IMR-90 (cell line): ENCODE results near the gene PREP. TPM values are rescaled to one million over a fixed set of nuclear protein-coding genes. Genes with fewer than 3 reads are reported as not detected.

ENCODE experiments used
- ATAC-seq: fragments of 200-7000 bp; cut with Tn5 transposase; 2 replicates; pipeline ENCODE4 v1.9.1; 2020; ENCODE audit warnings: low read depth, mild to moderate bottlenecking, moderate library complexity
- BruUV-seq: library from RNA; stranded (reverse); fragments of 400-500 nt; replicated peaks from 2 replicates; lab custom pipeline; 2021; lab: Mats Ljungman, UMichigan
- CTCF ChIA-PET: fragments of 300-600 bp; formaldehyde crosslinking; extraction: SDS; loops from one replicate; lab custom pipeline; 2021; ENCODE audit warnings: antibody characterized with exemption; lab: Yijun Ruan, JAX
- POLR2A ChIA-PET: fragments of 300-600 bp; sonication (Branson Sonifier 250); formaldehyde crosslinking; loops from one replicate; lab custom pipeline; 2022; ENCODE audit warnings: antibody characterized with exemption; ENCODE audit not compliant: unreplicated experiment; lab: Charles Lee
- DNase-seq: peaks from one replicate; pipeline ENCODE4 v3.0.0; 2013
- H2AFZ ChIP-seq: replicated peaks from 2 replicates; pipeline ENCODE3; 2013; ENCODE audit warnings: low read length, mild to moderate bottlenecking; ENCODE audit not compliant: poor library complexity
- H2AK5ac ChIP-seq: 2 replicates; pipeline ENCODE4 v1.6.1; 2013; ENCODE audit warnings: low read depth, low read length, inconsistent platforms
- H2AK9ac ChIP-seq: replicated peaks from 2 replicates; pipeline ENCODE3; 2013; ENCODE audit warnings: mild to moderate bottlenecking, low read depth, low read length, moderate library complexity; ENCODE audit not compliant: poor library complexity
- H2BK120ac ChIP-seq: 2 replicates; pipeline ENCODE4 v1.6.1; 2013; ENCODE audit warnings: low read depth, low read length, inconsistent platforms
- H2BK15ac ChIP-seq: 3 replicates; pipeline ENCODE4 v1.6.1; 2013; ENCODE audit warnings: low read depth, low read length, inconsistent platforms
- H2BK20ac ChIP-seq: 2 replicates; pipeline ENCODE4 v1.6.1; 2013; ENCODE audit warnings: low read depth, mild to moderate bottlenecking, inconsistent platforms, low read length, moderate library complexity
- H2BK5ac ChIP-seq: 2 replicates; pipeline ENCODE4 v1.6.1; 2013; ENCODE audit warnings: mild to moderate bottlenecking, low read depth, low read length, inconsistent platforms; ENCODE audit not compliant: poor library complexity, severe bottlenecking
- H3K14ac ChIP-seq: replicated peaks from 2 replicates; pipeline ENCODE4 v1.6.1; 2013; ENCODE audit warnings: low read depth, low read length, inconsistent platforms
- H3K18ac ChIP-seq: 2 replicates; pipeline ENCODE4 v1.6.1; 2013; ENCODE audit warnings: low read depth, low read length, control low read depth
- H3K23ac ChIP-seq: 2 replicates; pipeline ENCODE4 v1.6.1; 2013; ENCODE audit warnings: low read depth, low read length, inconsistent platforms
- H3K27ac ChIP-seq: 2 replicates; pipeline ENCODE4 v1.5.1; 2013; ENCODE audit warnings: mild to moderate bottlenecking, control low read depth, low read length; ENCODE audit not compliant: insufficient read depth
- H3K27me3 ChIP-seq: 2 replicates; pipeline ENCODE4 v1.6.1; 2013; ENCODE audit warnings: low read length; ENCODE audit not compliant: control insufficient read depth, insufficient read depth
- H3K36me3 ChIP-seq: 2 replicates; pipeline ENCODE4 v1.6.1; 2013; ENCODE audit warnings: low read length, mixed read lengths; ENCODE audit not compliant: control insufficient read depth, insufficient read depth
- H3K4ac ChIP-seq: 2 replicates; pipeline ENCODE4 v1.6.1; 2013; ENCODE audit warnings: low read depth, low read length, inconsistent platforms
- H3K4me1 ChIP-seq: 2 replicates; pipeline ENCODE4 v1.6.1; 2013; ENCODE audit warnings: low read length, mixed read lengths; ENCODE audit not compliant: control insufficient read depth, insufficient read depth
- H3K4me2 ChIP-seq: 2 replicates; pipeline ENCODE4 v1.6.1; 2013; ENCODE audit warnings: low read depth, mild to moderate bottlenecking, control low read depth, low read length, moderate library complexity
- H3K4me3 ChIP-seq: 2 replicates; pipeline ENCODE4 v1.5.1; 2013; ENCODE audit warnings: low read depth, mild to moderate bottlenecking, control low read depth, low read length, moderate library complexity; ENCODE audit not compliant: insufficient read depth
- H3K56ac ChIP-seq: 2 replicates; pipeline ENCODE4 v1.6.1; 2013; ENCODE audit warnings: low read length, inconsistent platforms; ENCODE audit not compliant: insufficient read depth; ENCODE audit errors: extremely low read depth
- H3K79me1 ChIP-seq, 2 experiments: 2 replicates each; pipeline ENCODE4 v1.6.1; 2013; ENCODE audit warnings: low read length in 2 of 2, inconsistent platforms in 1 of 2, low read depth in 1 of 2
- H3K9ac ChIP-seq: 2 replicates; pipeline ENCODE4 v1.6.1; 2013; ENCODE audit warnings: low read depth, low read length, control low read depth
- H3K9me1 ChIP-seq: 2 replicates; pipeline ENCODE4 v1.6.1; 2013; ENCODE audit warnings: low read length, inconsistent platforms; ENCODE audit not compliant: insufficient read depth
- H3K9me3 ChIP-seq: 2 replicates; pipeline ENCODE4 v1.6.1; 2013; ENCODE audit warnings: low read length; ENCODE audit not compliant: control insufficient read depth, insufficient read depth
- H4K20me1 ChIP-seq: 2 replicates; pipeline ENCODE4 v1.6.1; 2013; ENCODE audit warnings: low read length, inconsistent platforms; ENCODE audit not compliant: insufficient read depth
- H4K5ac ChIP-seq: 2 replicates; pipeline ENCODE4 v1.6.1; 2013; ENCODE audit warnings: mild to moderate bottlenecking, low read depth, low read length, control low read depth
- H4K8ac ChIP-seq, 2 experiments: 2 replicates each; pipeline ENCODE4 v1.6.1; 2013; ENCODE audit warnings: low read depth in 2 of 2, low read length in 2 of 2, control low read depth in 1 of 2, inconsistent platforms in 1 of 2
- H4K91ac ChIP-seq: 2 replicates; pipeline ENCODE4 v1.6.1; 2013; ENCODE audit warnings: low read depth, low read length, inconsistent platforms; ENCODE audit not compliant: insufficient read depth
- CEBPB ChIP-seq: IDR thresholded peaks from 2 replicates; pipeline ENCODE4 v1.6.1; 2012; ENCODE audit warnings: low read depth, low read length, improper control_type of control experiment
- CHD1 ChIP-seq: IDR thresholded peaks from 2 replicates; pipeline ENCODE4 v1.6.1; 2012; ENCODE audit warnings: low read depth, low read length, improper control_type of control experiment
- FOS ChIP-seq: fragments of 150-350 bp; IDR thresholded peaks from 2 replicates; pipeline ENCODE4 v1.6.1; 2016; ENCODE audit warnings: low read depth, low read length
- MAZ ChIP-seq: IDR thresholded peaks from 2 replicates; pipeline ENCODE4 v1.6.1; 2012; ENCODE audit warnings: low read depth, mild to moderate bottlenecking, low read length, improper control_type of control experiment, moderate library complexity, borderline replicate concordance
- MXI1 ChIP-seq: IDR thresholded peaks from 2 replicates; pipeline ENCODE4 v1.6.1; 2012; ENCODE audit warnings: low read depth, mild to moderate bottlenecking, low read length, moderate library complexity, borderline replicate concordance
- NFE2L2 ChIP-seq: fragments of 150-350 bp; IDR thresholded peaks from 2 replicates; pipeline ENCODE4 v1.6.1; 2016; ENCODE audit warnings: low read depth, mild to moderate bottlenecking, low read length
- POLR2A ChIP-seq: IDR thresholded peaks from 2 replicates; pipeline ENCODE4 v1.6.1; 2012; ENCODE audit warnings: mild to moderate bottlenecking, low read depth, low read length
- RAD21 ChIP-seq: IDR thresholded peaks from 2 replicates; pipeline ENCODE4 v1.6.1; 2012; ENCODE audit warnings: low read length, improper control_type of control experiment
- RFX5 ChIP-seq: IDR thresholded peaks from 2 replicates; pipeline ENCODE4 v1.8.0; 2012; ENCODE audit warnings: low read depth, mild to moderate bottlenecking, low read length, moderate library complexity
- SMC3 ChIP-seq: fragments of 150-350 bp; IDR thresholded peaks from 2 replicates; pipeline ENCODE4 v1.6.1; 2016; ENCODE audit warnings: low read depth, mild to moderate bottlenecking, antibody characterized with exemption, low read length, moderate library complexity
- WGBS, 2 experiments: methylation state at CpG; one replicate each; pipeline versions ENCODE4 v1.1.5 to v1.1.7; 2013; ENCODE audit warnings: missing lambda C conversion rate in 2 of 2; ENCODE audit not compliant: insufficient read length in 1 of 2; ENCODE audit errors: extremely low coverage in 2 of 2; 5-methylcytosine and 5-hydroxymethylcytosine counted together
- dilution Hi-C: fragments of 300-500 bp; cut with HindIII; formaldehyde crosslinking; loops from one replicate; pipeline ENCODE4 v1.14.3; 2018; ENCODE audit warnings: low sequenced_read_pairs; ENCODE audit not compliant: unreplicated experiment
- in situ Hi-C: fragments of 300-500 bp; cut with MboI; formaldehyde crosslinking; loops from 3 replicates; pipeline ENCODE4 v1.14.3; 2019; ENCODE audit warnings: low sequenced_read_pairs, inconsistent platforms, mixed read lengths
- intact Hi-C: fragments of 100-400 bp; cut with micrococcal nuclease; formaldehyde crosslinking; loops from 2 replicates; pipeline ENCODE4 v1.10.0; 2022
- polyA plus RNA-seq, 3 experiments: library from polyadenylated mRNA; depleted of rRNA; stranded (reverse); fragments of >200 nt; gene quantifications; 2 replicates each; pipeline ENCODE4 v1.2.3, GENCODE V29; 2012; ENCODE audit warnings: low replicate concordance in 1 of 3
- total RNA-seq: library from RNA; depleted of rRNA; stranded (reverse); fragments of >200 nt; gene quantifications from 2 replicates; pipeline ENCODE4 v1.2.3, GENCODE V29; 2012
- TF ChIP-seq, protein P1 (sequence below): fragments of 150-350 bp; IDR thresholded peaks from 2 replicates; pipeline ENCODE4 v1.6.1; 2017; ENCODE audit warnings: mild to moderate bottlenecking, antibody characterized with exemption, low read length, low read depth
- TF ChIP-seq, protein P2 (sequence below): conservative IDR thresholded peaks from 2 replicates; pipeline ENCODE4 v1.5.1; 2012; ENCODE audit warnings: mild to moderate bottlenecking, low read depth, low read length, improper control_type of control experiment
- TF ChIP-seq, protein P3 (sequence below): fragments of 150-350 bp; IDR thresholded peaks from 2 replicates; pipeline ENCODE4 v1.6.1; 2016; ENCODE audit warnings: low read depth, mild to moderate bottlenecking, low read length, moderate library complexity, borderline replicate concordance

Gene PREP
- total and polyA plus RNA-seq, 2 of the 4 experiments (the other 2 are of a cell fraction): 21.0 to 25.7 TPM

DNA sequence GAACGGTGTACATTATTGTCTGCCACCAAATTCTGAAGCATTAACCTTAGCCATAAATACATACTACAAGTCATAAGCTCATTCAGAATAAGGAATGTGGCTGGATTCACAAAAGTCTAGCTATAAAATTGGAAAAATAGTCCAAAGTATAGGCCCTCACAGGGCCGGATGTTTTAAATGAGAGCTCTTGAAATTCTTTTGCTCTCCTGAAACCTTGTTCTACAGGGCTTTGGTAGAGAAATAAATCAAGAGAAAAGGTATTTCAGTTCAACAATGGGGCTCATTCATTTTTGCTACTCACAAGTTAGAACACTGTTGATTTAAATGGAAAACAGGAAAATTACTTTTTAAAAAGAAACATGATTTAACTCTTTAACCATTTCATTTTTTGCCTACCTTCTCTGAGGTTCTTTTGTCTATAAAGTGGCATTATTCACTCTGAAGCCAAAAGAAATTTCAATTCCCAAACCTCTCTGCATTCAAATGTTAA lies 58.0 kb downstream of the PREP start:
- H2BK5ac ChIP-seq: no peak overlapping the region
- ATAC-seq (no peak), DNase-seq (no peak)
- H3K4me1 ChIP-seq: peaks cover 4% of the 10 kb centered on the region; the same call in 1 of the 2 replicates
- H3K18ac ChIP-seq: no peak overlapping the region
- TF ChIP-seq NFE2L2: no peak
- TF ChIP-seq, protein P1, sequence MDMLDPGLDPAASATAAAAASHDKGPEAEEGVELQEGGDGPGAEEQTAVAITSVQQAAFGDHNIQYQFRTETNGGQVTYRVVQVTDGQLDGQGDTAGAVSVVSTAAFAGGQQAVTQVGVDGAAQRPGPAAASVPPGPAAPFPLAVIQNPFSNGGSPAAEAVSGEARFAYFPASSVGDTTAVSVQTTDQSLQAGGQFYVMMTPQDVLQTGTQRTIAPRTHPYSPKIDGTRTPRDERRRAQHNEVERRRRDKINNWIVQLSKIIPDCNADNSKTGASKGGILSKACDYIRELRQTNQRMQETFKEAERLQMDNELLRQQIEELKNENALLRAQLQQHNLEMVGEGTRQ: no peak
- no peak for TF ChIP-seq FOS
- TF ChIP-seq RAD21: no peak
- no peak for TF ChIP-seq SMC3
- TF ChIP-seq, protein P2, sequence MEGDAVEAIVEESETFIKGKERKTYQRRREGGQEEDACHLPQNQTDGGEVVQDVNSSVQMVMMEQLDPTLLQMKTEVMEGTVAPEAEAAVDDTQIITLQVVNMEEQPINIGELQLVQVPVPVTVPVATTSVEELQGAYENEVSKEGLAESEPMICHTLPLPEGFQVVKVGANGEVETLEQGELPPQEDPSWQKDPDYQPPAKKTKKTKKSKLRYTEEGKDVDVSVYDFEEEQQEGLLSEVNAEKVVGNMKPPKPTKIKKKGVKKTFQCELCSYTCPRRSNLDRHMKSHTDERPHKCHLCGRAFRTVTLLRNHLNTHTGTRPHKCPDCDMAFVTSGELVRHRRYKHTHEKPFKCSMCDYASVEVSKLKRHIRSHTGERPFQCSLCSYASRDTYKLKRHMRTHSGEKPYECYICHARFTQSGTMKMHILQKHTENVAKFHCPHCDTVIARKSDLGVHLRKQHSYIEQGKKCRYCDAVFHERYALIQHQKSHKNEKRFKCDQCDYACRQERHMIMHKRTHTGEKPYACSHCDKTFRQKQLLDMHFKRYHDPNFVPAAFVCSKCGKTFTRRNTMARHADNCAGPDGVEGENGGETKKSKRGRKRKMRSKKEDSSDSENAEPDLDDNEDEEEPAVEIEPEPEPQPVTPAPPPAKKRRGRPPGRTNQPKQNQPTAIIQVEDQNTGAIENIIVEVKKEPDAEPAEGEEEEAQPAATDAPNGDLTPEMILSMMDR: no peak
- TF ChIP-seq CHD1: no peak
- TF ChIP-seq MAZ: no peak
- no peak for TF ChIP-seq POLR2A
- TF ChIP-seq RFX5: no peak
- TF ChIP-seq, protein P3, sequence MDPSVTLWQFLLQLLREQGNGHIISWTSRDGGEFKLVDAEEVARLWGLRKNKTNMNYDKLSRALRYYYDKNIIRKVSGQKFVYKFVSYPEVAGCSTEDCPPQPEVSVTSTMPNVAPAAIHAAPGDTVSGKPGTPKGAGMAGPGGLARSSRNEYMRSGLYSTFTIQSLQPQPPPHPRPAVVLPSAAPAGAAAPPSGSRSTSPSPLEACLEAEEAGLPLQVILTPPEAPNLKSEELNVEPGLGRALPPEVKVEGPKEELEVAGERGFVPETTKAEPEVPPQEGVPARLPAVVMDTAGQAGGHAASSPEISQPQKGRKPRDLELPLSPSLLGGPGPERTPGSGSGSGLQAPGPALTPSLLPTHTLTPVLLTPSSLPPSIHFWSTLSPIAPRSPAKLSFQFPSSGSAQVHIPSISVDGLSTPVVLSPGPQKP: no peak
- no peak for TF ChIP-seq MXI1
- no peak for TF ChIP-seq CEBPB
- no peaks in the 10 kb centered on the region for H3K9me3 ChIP-seq
- CTCF ChIA-PET: no interaction called here
- H3K36me3 ChIP-seq: peaks cover 5% of the 10 kb centered on the region
- WGBS, 2 experiments: no CpG with 5 or more reads among the region's 2 CpGs
- in situ Hi-C loops: no loop called here
- dilution Hi-C loops: no loop called here
- H3K4me2 ChIP-seq: no peak overlapping the region
- no peak overlapping the region for H3K27ac ChIP-seq
- H3K9me1 ChIP-seq: peaks cover 4% of the 10 kb centered on the region
- H4K8ac ChIP-seq: no peak overlapping the region
- H3K79me1 ChIP-seq: peaks cover 3% of the 10 kb centered on the region in 2 experiments; a peak in 2 of 4 replicates
- H4K20me1 ChIP-seq: peaks cover 3% of the 10 kb centered on the region; the same call in 1 of the 2 replicates
- no peak overlapping the region for H3K56ac ChIP-seq
- H3K14ac ChIP-seq: no peak overlapping the region
- H2AK9ac ChIP-seq: no peak overlapping the region
- BruUV-seq: no TSS peak
- H3K23ac ChIP-seq: no peak overlapping the region
- H3K4me3 ChIP-seq: no peak overlapping the region
- no peak overlapping the region for H2BK20ac ChIP-seq
- no peak overlapping the region for H2AFZ ChIP-seq
- H4K5ac ChIP-seq: no peak overlapping the region
- no peak overlapping the region for H2AK5ac ChIP-seq
- H2BK120ac ChIP-seq: no peak overlapping the region
- H3K4ac ChIP-seq: no peak overlapping the region
- intact Hi-C loops: no loop called here
- POLR2A ChIA-PET: no interaction called here
- no peak overlapping the region for H4K91ac ChIP-seq
- no peak overlapping the region for H3K9ac ChIP-seq
- no peaks in the 10 kb centered on the region for H3K27me3 ChIP-seq
- no peak overlapping the region; the same call in 2 of the 3 replicates for H2BK15ac ChIP-seq
